22Rv1 (cell line): ENCODE measurements around the gene AUTS2.

ENCODE experiments used
- H3K27ac ChIP-seq: fragments of 450-650 bp; 2 replicates; pipeline ENCODE4 v1.5.1; 2017
- ZFX ChIP-seq: fragments of 450-650 bp; IDR thresholded peaks from 2 replicates; pipeline ENCODE4 v1.6.1; 2017; ENCODE audit warnings: antibody characterized with exemption, borderline replicate concordance
- TF ChIP-seq, protein P1 (sequence below): fragments of 450-650 bp; IDR thresholded peaks from 2 replicates; pipeline ENCODE4 v1.5.1; 2017; ENCODE audit warnings: mild to moderate bottlenecking

The AUTS2 gene

DNA sequence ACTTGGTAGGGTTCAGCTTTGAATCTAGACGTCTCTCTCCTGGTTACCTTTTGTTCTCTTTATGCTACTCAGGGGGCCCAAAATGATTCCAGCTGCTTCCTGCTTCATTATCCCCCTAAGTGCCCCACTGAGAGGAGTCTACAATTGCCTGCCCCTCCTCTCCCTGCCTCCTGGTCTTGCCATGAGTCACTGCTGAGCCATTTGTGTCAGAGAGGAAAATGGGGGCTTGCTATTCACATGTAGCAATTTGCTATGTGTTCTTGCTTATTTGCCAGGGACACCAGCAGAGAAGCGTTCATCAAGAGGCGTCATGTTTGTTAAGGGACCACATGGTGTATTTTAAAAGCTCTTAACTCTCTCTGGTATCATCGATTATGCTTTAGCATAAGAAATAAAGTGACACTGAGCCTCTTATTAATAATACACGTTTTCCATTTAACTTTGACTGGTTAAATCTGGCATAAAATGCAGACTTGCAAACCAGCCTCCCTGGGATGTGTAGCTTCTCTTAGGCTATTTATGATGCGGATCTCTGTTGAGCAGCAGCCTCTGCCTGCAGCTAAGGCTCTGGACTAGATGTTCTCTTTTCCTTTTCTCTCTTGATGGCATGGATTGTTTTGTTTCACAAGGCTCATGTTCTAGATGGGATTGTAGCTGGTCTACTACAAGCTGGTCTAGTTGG is 239.3 kb downstream of the AUTS2 start:
- TF ChIP-seq, protein P1, sequence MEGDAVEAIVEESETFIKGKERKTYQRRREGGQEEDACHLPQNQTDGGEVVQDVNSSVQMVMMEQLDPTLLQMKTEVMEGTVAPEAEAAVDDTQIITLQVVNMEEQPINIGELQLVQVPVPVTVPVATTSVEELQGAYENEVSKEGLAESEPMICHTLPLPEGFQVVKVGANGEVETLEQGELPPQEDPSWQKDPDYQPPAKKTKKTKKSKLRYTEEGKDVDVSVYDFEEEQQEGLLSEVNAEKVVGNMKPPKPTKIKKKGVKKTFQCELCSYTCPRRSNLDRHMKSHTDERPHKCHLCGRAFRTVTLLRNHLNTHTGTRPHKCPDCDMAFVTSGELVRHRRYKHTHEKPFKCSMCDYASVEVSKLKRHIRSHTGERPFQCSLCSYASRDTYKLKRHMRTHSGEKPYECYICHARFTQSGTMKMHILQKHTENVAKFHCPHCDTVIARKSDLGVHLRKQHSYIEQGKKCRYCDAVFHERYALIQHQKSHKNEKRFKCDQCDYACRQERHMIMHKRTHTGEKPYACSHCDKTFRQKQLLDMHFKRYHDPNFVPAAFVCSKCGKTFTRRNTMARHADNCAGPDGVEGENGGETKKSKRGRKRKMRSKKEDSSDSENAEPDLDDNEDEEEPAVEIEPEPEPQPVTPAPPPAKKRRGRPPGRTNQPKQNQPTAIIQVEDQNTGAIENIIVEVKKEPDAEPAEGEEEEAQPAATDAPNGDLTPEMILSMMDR, result no peak
- TF ChIP-seq ZFX, result no peak
- H3K27ac ChIP-seq, result no peak overlapping the region

DNA sequence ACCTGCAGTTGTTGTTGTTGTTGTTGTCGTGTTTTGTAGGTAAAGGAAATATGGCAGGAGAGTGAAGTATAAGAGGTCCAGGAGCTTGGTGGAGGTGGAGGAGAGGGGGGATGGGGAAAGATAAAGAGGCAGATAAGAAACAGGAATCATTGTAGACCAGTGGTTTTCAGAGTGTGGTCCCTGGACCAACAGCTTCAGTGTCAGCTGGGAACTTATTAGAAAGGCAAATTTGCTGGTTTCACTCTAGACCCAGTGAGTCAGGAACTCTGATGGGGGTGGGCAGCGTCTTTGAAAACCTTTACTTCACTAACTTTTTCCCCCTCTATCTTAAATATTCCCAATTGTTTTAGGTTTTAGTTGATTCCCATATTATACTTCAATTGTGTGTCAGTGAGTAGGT is 241.5 kb downstream of the AUTS2 start:
- no peak for TF ChIP-seq ZFX
- TF ChIP-seq, protein P1, result no peak
- H3K27ac ChIP-seq, result no peak overlapping the region

DNA sequence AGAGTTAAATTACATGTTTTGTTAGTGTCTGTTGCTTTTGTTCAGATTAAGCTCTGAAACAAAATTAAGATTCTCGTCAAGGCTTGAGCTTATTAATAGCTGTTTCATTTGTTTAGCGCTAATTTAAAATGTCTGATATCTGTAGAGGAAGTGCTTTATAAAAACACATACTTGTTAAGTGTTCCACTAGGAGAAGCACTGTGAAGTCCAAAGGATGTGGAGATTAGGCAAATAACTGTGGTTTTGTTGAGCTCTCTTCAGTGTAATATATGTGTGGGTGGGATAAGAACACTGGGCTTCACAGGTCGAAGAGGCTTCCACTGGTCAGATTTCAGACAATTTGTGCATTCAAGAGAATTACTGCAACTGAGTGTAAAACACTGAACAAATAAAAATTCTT is 242.0 kb downstream of the AUTS2 start:
- no peak for TF ChIP-seq ZFX
- no peak overlapping the region for H3K27ac ChIP-seq

DNA sequence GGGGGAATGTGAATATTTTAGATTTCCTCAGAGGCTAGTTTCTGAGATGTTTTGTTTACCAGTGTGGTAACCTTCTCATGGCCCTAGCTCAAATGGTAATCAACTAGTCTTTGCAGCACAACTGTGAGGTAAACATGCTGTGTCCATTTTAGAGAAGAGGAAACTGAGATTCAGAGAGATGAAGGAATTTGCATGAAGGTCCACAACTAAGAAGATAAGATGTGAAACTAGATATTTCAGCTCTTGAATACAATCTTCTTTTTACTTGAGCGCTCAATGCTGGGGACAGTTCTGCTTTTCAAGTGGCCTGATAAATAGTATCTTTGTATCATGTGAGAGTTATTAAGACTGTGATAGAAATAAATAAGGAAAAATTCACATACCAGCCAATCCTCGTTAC is 245.4 kb downstream of the AUTS2 start:
- no peak for TF ChIP-seq ZFX
- TF ChIP-seq, protein P1, result no peak
- no peak overlapping the region for H3K27ac ChIP-seq

DNA sequence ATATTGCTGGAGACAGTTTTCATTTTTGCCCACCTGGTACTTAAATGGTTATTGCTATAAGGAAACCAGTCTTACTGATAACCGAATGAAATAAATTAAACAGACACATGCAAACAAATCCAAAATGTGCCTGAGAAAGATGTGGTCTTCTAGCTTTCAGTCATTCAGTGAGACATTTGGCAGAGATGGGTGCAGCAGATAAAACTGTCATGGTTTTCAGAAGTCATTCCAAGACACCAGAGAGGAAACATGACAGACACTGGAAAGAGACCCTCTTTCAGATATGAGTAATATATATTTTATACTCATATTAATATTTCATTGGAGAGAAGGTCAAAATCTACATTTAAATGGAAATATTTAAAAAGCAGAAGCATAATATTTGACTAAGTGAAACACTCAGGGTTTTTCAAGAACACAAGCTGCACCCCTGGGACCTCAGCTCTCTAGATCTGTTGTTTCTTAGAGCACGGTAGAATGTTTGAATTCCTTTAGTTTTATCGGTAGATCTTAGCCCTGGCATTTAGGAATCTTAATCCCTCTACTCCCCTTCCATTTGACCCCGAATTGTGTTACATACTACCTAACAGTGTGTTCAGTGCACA is 246.1 kb downstream of the AUTS2 start:
- TF ChIP-seq, protein P1, result no peak
- TF ChIP-seq ZFX, result no peak
- no peak overlapping the region for H3K27ac ChIP-seq

DNA sequence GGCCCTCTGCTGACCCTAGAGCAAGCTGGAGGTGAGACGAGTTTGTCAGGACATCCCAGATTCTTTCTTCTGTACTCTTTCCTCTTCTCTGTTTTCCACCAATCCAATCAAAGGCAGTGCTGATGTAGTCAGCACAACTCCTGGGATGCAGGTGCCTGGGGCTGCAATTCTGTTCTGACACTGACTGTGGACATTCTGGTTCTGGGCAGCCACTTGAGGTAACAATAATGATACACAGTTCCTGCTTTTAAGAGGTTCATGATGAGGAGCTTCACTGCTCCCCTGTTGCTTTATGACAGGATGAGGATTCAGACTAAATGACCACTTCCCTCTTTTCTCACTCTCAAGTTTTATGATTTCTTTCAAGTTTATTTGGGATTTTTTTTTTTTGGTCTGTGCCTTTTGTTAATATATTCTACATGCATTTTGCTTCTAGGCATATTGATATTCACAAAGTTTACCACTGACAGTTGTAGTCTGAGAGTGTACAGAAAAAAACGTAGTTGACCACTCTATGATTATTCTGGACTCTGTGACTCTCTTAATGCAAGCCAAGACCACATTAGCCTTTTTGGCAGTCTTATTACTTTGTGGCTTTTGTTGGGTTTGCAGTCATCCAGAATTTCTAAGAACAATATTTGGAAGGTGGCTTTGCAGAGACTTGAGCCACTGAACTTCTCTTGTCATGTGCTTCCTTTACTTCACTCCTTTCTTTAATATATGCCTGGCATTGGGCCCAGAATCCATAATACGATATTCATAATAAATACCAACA is 247.6 kb downstream of the AUTS2 start:
- TF ChIP-seq, protein P1, result no peak

DNA sequence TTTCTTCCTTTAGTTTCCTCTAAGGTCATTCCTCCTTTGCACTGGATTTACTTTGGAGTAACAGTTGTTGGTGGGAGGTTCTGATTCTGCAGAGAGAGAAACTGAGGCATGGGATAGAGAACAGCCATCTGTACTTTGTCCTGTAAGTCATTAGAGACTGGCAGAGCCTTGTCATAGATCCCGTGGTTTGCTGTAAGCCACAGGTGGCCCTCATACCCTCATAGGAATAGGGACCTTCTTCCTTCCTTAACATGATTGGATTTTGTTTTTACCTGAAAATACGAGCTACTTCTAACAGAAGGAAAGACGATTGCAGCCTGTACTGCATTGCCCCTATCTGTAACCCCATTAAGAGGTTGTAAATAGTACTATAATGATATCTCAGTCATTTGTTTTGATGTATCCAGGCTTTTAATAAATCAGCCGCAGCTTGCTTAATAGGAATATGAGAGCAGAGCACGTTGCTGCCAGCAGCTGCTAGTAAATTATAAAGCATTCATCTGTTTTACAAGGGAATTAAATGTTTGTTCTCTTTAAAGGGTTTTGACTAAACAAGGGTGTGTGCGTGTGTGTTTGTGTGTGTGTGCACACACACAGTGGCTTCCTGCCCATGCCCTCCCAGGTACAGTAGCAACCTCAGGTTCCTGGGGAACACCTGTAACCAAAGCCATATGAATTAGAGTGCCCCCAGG is 249.8 kb downstream of the AUTS2 start:
- TF ChIP-seq, protein P1, result no peak
- no peak for TF ChIP-seq ZFX
- no peak overlapping the region for H3K27ac ChIP-seq

More for the DNA sequence above, 247.6 kb downstream of the AUTS2 start:
- no peak overlapping the region for H3K27ac ChIP-seq
